SK-N-SH (cell line): ENCODE measurements around the gene RPH3AL. TPM values are rescaled to one million over a fixed set of nuclear protein-coding genes. Genes with fewer than 3 reads are reported as not detected.

Experiments
- CTCF ChIA-PET: fragments of 300-600, 350-600 bp; formaldehyde crosslinking; extraction: SDS; loops from one replicate; lab custom pipeline; 2021; lab: Yijun Ruan, JAX
- POLR2A ChIA-PET: fragments of 350-600 bp; sonication (Branson Sonifier 250); formaldehyde crosslinking; extraction: SDS; loops from one replicate; lab custom pipeline; 2020; ENCODE audit warnings: antibody characterized with exemption, inconsistent platforms; lab: Yijun Ruan, JAX
- DNase-seq: peaks from one replicate; pipeline ENCODE4 v3.0.0; 2012
- H2AFZ ChIP-seq: fragments of 200-600 bp; sonication (generic); 2 replicates; pipeline ENCODE4 v1.8.1; 2016; ENCODE audit warnings: antibody characterized with exemption, mild to moderate bottlenecking, low read depth
- H3F3A ChIP-seq: fragments of 200-600 bp; sonication (generic); replicated peaks from 2 replicates; pipeline ENCODE3; 2016; ENCODE audit warnings: antibody characterized with exemption, mild to moderate bottlenecking; ENCODE audit not compliant: insufficient read depth
- H3K27ac ChIP-seq, 2 experiments: fragments of 200-500 bp in 1 of 2; fragments of 200-600 bp in 1 of 2; sonication (Bioruptor generic) in 1 of 2; sonication (generic), shearing (Covaris generic) in 1 of 2; 2 replicates each; pipeline versions ENCODE4 v1.5.1 to v1.6.1; 2014 to 2016; ENCODE audit warnings: low read depth in 2 of 2, inconsistent platforms in 1 of 2, low read length in 1 of 2, mild to moderate bottlenecking in 1 of 2, mixed read lengths in 1 of 2
- H3K27me3 ChIP-seq: fragments of 200-600 bp; sonication (generic), shearing (Covaris generic); 2 replicates; pipeline ENCODE4 v1.6.1; 2016; ENCODE audit warnings: mixed run types; ENCODE audit not compliant: insufficient read depth
- H3K36me3 ChIP-seq, 2 experiments: fragments of 200-500 bp in 1 of 2; fragments of 200-600 bp in 1 of 2; sonication (Bioruptor generic) in 1 of 2; sonication (generic) in 1 of 2; replicated peaks in 1 of 2; 2 replicates each; pipeline versions ENCODE3 to v1.5.1; 2014 to 2016; ENCODE audit warnings: low read length in 1 of 2, mild to moderate bottlenecking in 1 of 2; ENCODE audit not compliant: insufficient read depth in 2 of 2, control insufficient read depth in 1 of 2
- H3K4me1 ChIP-seq, 2 experiments: fragments of 200-500 bp in 1 of 2; fragments of 200-600 bp in 1 of 2; sonication (Bioruptor generic) in 1 of 2; sonication (generic), shearing (Covaris generic) in 1 of 2; 2 replicates each; pipeline versions ENCODE4 v1.5.1 to v1.6.1; 2014 to 2016; ENCODE audit warnings: low read depth in 1 of 2, low read length in 1 of 2, mixed run types in 1 of 2; ENCODE audit not compliant: insufficient read depth in 2 of 2, control insufficient read depth in 1 of 2
- H3K4me2 ChIP-seq: fragments of 200-600 bp; sonication (generic), shearing (Covaris generic); 2 replicates; pipeline ENCODE4 v1.6.1; 2017; ENCODE audit warnings: mixed run types
- H3K4me3 ChIP-seq, 2 experiments: fragments of 200-500 bp in 1 of 2; fragments of 200-600 bp in 1 of 2; sonication (Bioruptor generic) in 1 of 2; sonication (generic), shearing (Covaris generic) in 1 of 2; 2 replicates each; pipeline versions ENCODE4 v1.5.1 to v1.8.1; 2014 to 2016; ENCODE audit warnings: low read depth in 2 of 2, inconsistent platforms in 1 of 2, low read length in 1 of 2, mild to moderate bottlenecking in 1 of 2, mixed read lengths in 1 of 2, moderate library complexity in 1 of 2
- H3K79me2 ChIP-seq: fragments of 200-600 bp; sonication (generic); 2 replicates; pipeline ENCODE4 v1.8.1; 2017; ENCODE audit warnings: mild to moderate bottlenecking; ENCODE audit not compliant: insufficient read depth
- H3K9ac ChIP-seq: fragments of 200-600 bp; sonication (generic); 2 replicates; pipeline ENCODE4 v1.6.1; 2017; ENCODE audit warnings: mixed run types
- H3K9me2 ChIP-seq: fragments of 200-600 bp; sonication (generic); 2 replicates; pipeline ENCODE4 v1.6.1; 2017; ENCODE audit warnings: mixed run types
- H3K9me3 ChIP-seq: fragments of 200-600 bp; sonication (generic); 2 replicates; pipeline ENCODE4 v1.6.1; 2017; ENCODE audit warnings: mixed run types, mild to moderate bottlenecking, moderate library complexity
- H4K20me1 ChIP-seq: fragments of 200-600 bp; sonication (generic); 2 replicates; pipeline ENCODE4 v1.6.1; 2017; ENCODE audit warnings: mild to moderate bottlenecking, mixed run types; ENCODE audit not compliant: insufficient read depth
- EP300 ChIP-seq, 2 experiments: IDR thresholded peaks; 2 replicates each; pipeline versions ENCODE4 v1.4.0 to v1.6.1; 2012; ENCODE audit warnings: borderline replicate concordance in 1 of 2, low read depth in 1 of 2, low read length in 1 of 2
- EZH2phosphoT487 ChIP-seq: fragments of 200-600 bp; sonication (generic); IDR thresholded peaks from 2 replicates; pipeline ENCODE4 v1.6.1; 2017; ENCODE audit warnings: low read depth, mixed run types, mild to moderate bottlenecking, antibody characterized with exemption, moderate library complexity, borderline replicate concordance
- FOSL2 ChIP-seq: IDR thresholded peaks from 2 replicates; pipeline ENCODE4 v1.4.0; 2012; ENCODE audit warnings: low read depth, mild to moderate bottlenecking, moderate library complexity, borderline replicate concordance
- FOXJ3 ChIP-seq: sonication (generic); formaldehyde crosslinking; IDR thresholded peaks from 2 replicates; pipeline ENCODE4 v1.5.1; 2020; ENCODE audit warnings: mild to moderate bottlenecking, missing genetic modification reagents
- GABPA ChIP-seq: IDR thresholded peaks from 2 replicates; pipeline ENCODE4 v1.4.0; 2012; ENCODE audit warnings: low read depth, mild to moderate bottlenecking
- GATA2 ChIP-seq: sonication (generic); formaldehyde crosslinking; IDR thresholded peaks from 2 replicates; pipeline ENCODE4 v1.5.0; 2020; ENCODE audit warnings: mild to moderate bottlenecking, missing genetic modification reagents
- MEF2A ChIP-seq: IDR thresholded peaks from 2 replicates; pipeline ENCODE4 v1.4.0; 2012; ENCODE audit warnings: low read depth, borderline replicate concordance
- MXI1 ChIP-seq: IDR thresholded peaks from 2 replicates; pipeline ENCODE4 v1.6.1; 2012; ENCODE audit warnings: mild to moderate bottlenecking, low read depth, low read length, improper control_type of control experiment
- NFIC ChIP-seq: IDR thresholded peaks from 2 replicates; pipeline ENCODE4 v1.4.0; 2012; ENCODE audit warnings: borderline replicate concordance
- PBX3 ChIP-seq: IDR thresholded peaks from 2 replicates; pipeline ENCODE4; 2012
- RAD21 ChIP-seq: IDR thresholded peaks from 2 replicates; pipeline ENCODE4 v1.6.1; 2012; ENCODE audit warnings: mild to moderate bottlenecking, low read length
- RFX5 ChIP-seq: IDR thresholded peaks from 2 replicates; pipeline ENCODE4 v1.6.1; 2012; ENCODE audit warnings: mild to moderate bottlenecking, improper control_type of control experiment, low read length
- RXRA ChIP-seq: IDR thresholded peaks from 2 replicates; pipeline ENCODE4 v1.4.0; 2012; ENCODE audit warnings: low read depth, mild to moderate bottlenecking, borderline replicate concordance
- TAF1 ChIP-seq: IDR thresholded peaks from 2 replicates; pipeline ENCODE4 v1.6.1; 2012; ENCODE audit warnings: low read depth, mild to moderate bottlenecking, low read length, moderate library complexity, borderline replicate concordance
- TCF12 ChIP-seq: IDR thresholded peaks from 2 replicates; pipeline ENCODE4 v1.4.0; 2012
- TEAD4 ChIP-seq: IDR thresholded peaks from 2 replicates; pipeline ENCODE4 v1.4.0; 2012; ENCODE audit warnings: mild to moderate bottlenecking, borderline replicate concordance; ENCODE audit not compliant: insufficient read depth
- USF2 ChIP-seq: fragments of 150-350 bp; IDR thresholded peaks from 2 replicates; pipeline ENCODE4 v1.6.1; 2017; ENCODE audit warnings: antibody characterized with exemption, low read length, low read depth, borderline replicate concordance
- WGBS: methylation state at CpG from one replicate; pipeline ENCODE4 v1.1.6; 2017; ENCODE audit warnings: low lambda C conversion rate; 5-methylcytosine and 5-hydroxymethylcytosine counted together
- polyA plus RNA-seq, 3 experiments: library from polyadenylated mRNA; depleted of rRNA; stranded (reverse); fragments of >200 nt; gene quantifications; 2 replicates each; pipeline ENCODE4 v1.2.3, GENCODE V29; 2012
- TF ChIP-seq, protein P1 (sequence below): fragments of 200-600 bp; sonication (generic); IDR thresholded peaks from 2 replicates; pipeline ENCODE4 v1.6.1; 2017; ENCODE audit warnings: antibody characterized with exemption, mild to moderate bottlenecking, moderate library complexity
- TF ChIP-seq, protein P2 (sequence below): IDR thresholded peaks from 2 replicates; pipeline ENCODE4 v1.6.1; 2012; ENCODE audit warnings: mild to moderate bottlenecking, low read depth, low read length, moderate library complexity

RPH3AL gene
- polyA plus RNA-seq, 1 of the 3 experiments (the other 2 are of a cell fraction) = 2.9 TPM

GRCh38 chr17:301681-302299, 50.8 kb downstream of the RPH3AL start:
- Histone ChIP-seq H3K4me3 (no peak overlapping the region), H4K20me1 (no peaks in the 10 kb centered on the region), H3K79me2 (no peaks in the 10 kb centered on the region), H3K9me3 (no peaks in the 10 kb centered on the region), H3K27ac (no peak overlapping the region; a peak in 1 of 4 replicates), H3K9ac (no peak overlapping the region), H3F3A (no peaks in the 10 kb centered on the region), H2AFZ (no peak overlapping the region), H3K4me2 (no peak overlapping the region), H3K27me3 (no peaks in the 10 kb centered on the region), H3K36me3 (no peaks in the 10 kb centered on the region), H3K9me2 (no peaks in the 10 kb centered on the region), H3K4me1 (peaks cover 0 to 43% of the 10 kb centered on the region in 2 experiments; a peak in 1 of 4 replicates)
- TF ChIP-seq TAF1 (no peak), MEF2A (no peak), RXRA (no peak), FOXJ3 (CRISPR knock-in tag) (no peak), PBX3 (no peak), EP300 (IDR thresholded peaks at IDR 0.05; ENCODE audit: borderline replicate concordance in 1 of 2, low read depth in 1 of 2, low read length in 1 of 2) (no peak), USF2 (no peak), RFX5 (no peak), NFIC (no peak), RAD21 (no peak), MXI1 (no peak), GABPA (no peak), GATA2 (CRISPR knock-in tag) (no peak), FOSL2 (no peak), TCF12 (no peak), TEAD4 (no peak), EZH2phosphoT487 (no peak)
- TF ChIP-seq, protein P1, sequence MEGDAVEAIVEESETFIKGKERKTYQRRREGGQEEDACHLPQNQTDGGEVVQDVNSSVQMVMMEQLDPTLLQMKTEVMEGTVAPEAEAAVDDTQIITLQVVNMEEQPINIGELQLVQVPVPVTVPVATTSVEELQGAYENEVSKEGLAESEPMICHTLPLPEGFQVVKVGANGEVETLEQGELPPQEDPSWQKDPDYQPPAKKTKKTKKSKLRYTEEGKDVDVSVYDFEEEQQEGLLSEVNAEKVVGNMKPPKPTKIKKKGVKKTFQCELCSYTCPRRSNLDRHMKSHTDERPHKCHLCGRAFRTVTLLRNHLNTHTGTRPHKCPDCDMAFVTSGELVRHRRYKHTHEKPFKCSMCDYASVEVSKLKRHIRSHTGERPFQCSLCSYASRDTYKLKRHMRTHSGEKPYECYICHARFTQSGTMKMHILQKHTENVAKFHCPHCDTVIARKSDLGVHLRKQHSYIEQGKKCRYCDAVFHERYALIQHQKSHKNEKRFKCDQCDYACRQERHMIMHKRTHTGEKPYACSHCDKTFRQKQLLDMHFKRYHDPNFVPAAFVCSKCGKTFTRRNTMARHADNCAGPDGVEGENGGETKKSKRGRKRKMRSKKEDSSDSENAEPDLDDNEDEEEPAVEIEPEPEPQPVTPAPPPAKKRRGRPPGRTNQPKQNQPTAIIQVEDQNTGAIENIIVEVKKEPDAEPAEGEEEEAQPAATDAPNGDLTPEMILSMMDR = no peak
- TF ChIP-seq, protein P2, sequence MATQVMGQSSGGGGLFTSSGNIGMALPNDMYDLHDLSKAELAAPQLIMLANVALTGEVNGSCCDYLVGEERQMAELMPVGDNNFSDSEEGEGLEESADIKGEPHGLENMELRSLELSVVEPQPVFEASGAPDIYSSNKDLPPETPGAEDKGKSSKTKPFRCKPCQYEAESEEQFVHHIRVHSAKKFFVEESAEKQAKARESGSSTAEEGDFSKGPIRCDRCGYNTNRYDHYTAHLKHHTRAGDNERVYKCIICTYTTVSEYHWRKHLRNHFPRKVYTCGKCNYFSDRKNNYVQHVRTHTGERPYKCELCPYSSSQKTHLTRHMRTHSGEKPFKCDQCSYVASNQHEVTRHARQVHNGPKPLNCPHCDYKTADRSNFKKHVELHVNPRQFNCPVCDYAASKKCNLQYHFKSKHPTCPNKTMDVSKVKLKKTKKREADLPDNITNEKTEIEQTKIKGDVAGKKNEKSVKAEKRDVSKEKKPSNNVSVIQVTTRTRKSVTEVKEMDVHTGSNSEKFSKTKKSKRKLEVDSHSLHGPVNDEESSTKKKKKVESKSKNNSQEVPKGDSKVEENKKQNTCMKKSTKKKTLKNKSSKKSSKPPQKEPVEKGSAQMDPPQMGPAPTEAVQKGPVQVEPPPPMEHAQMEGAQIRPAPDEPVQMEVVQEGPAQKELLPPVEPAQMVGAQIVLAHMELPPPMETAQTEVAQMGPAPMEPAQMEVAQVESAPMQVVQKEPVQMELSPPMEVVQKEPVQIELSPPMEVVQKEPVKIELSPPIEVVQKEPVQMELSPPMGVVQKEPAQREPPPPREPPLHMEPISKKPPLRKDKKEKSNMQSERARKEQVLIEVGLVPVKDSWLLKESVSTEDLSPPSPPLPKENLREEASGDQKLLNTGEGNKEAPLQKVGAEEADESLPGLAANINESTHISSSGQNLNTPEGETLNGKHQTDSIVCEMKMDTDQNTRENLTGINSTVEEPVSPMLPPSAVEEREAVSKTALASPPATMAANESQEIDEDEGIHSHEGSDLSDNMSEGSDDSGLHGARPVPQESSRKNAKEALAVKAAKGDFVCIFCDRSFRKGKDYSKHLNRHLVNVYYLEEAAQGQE = no peak
- DNase-seq = no peak
- ChIA-PET POLR2A (no interaction called here), CTCF (interaction anchor here (0.8 to 1.4 kb wide), 2 partner anchors 16 to 59 kb away, joined by 3 to 4 read pairs; no protein-coding TSS in a partner anchor)
- 90% methylated on average over 9 of the region's 27 CpGs for WGBS
